Sigmoid colon (tissue), 7 donors: ENCODE measurements around the gene DTD1. TPM values are rescaled to one million over a fixed set of nuclear protein-coding genes. Genes with fewer than 3 reads are reported as not detected.
A peak's percentile ranks its signal among the peaks of the same experiment; 100 is the strongest.

Experiments
- DNase-seq: peaks from one replicate; pipeline ENCODE4 v3.0.0-alpha.2; 2019
- H3K27ac ChIP-seq, 4 donors: fragments of 200-600 bp; sonication (generic); one replicate each; pipeline ENCODE4 v1.5.1; 2016 to 2019; ENCODE audit warnings: mild to moderate bottlenecking in 1 of 4
- H3K27me3 ChIP-seq, 3 donors: fragments of 200-600 bp; sonication (generic); one replicate each; pipeline ENCODE4 v1.5.1; 2019; ENCODE audit warnings: mild to moderate bottlenecking in 1 of 3
- H3K36me3 ChIP-seq, 4 donors: fragments of 200-600 bp; sonication (generic); one replicate each; pipeline ENCODE4 v1.5.1; 2016 to 2019
- H3K4me1 ChIP-seq, 4 donors: fragments of 200-600 bp; sonication (generic); one replicate each; pipeline ENCODE4 v1.5.1; 2017 to 2019
- H3K4me3 ChIP-seq, 4 donors: fragments of 200-600 bp; sonication (generic); one replicate each; pipeline ENCODE4 v1.5.1; 2017 to 2019; ENCODE audit warnings: mild to moderate bottlenecking in 2 of 4, moderate library complexity in 1 of 4
- H3K9me3 ChIP-seq, 4 donors: fragments of 200-600 bp in 3 of 4; sonication (generic) in 3 of 4; one replicate each; pipeline versions ENCODE4 v1.5.1 to v1.6.1; 2013 to 2019
- CTCF ChIP-seq, 4 experiments: fragments of 450-650 bp in 3 of 4; fragments of 200-600 bp in 1 of 4; IDR thresholded peaks; one replicate each; pipeline ENCODE4 v1.5.1; 2016 to 2019; ENCODE audit warnings: antibody characterized with exemption in 4 of 4, mild to moderate bottlenecking in 3 of 4, moderate library complexity in 2 of 4
- EP300 ChIP-seq, 4 donors: sonication (generic); formaldehyde crosslinking; IDR thresholded peaks; one replicate each; pipeline ENCODE4 v1.6.1; 2017; ENCODE audit warnings: antibody characterized with exemption in 4 of 4
- POLR2A ChIP-seq, 2 donors: fragments of 450-650 bp; IDR thresholded peaks; one replicate each; pipeline ENCODE4 v1.6.1; 2016; ENCODE audit warnings: antibody characterized with exemption in 2 of 2, mild to moderate bottlenecking in 2 of 2, moderate library complexity in 2 of 2
- POLR2AphosphoS5 ChIP-seq, 4 donors: sonication (generic); formaldehyde crosslinking; IDR thresholded peaks; one replicate each; pipeline ENCODE4 v1.6.1; 2017; ENCODE audit warnings: antibody characterized with exemption in 4 of 4
- WGBS, 2 donors: extraction: QIAGEN DNeasy Blood & Tissue Kit; methylation state at CpG; one replicate each; pipeline ENCODE4 v1.1.7; 2013; 5-methylcytosine and 5-hydroxymethylcytosine counted together
- intact Hi-C: fragments of 100-400 bp; cut with DNase I; formaldehyde crosslinking; loops from one replicate; pipeline ENCODE4 v1.15.1; 2023
- polyA plus RNA-seq, 3 donors: library from polyadenylated mRNA; stranded (reverse); fragments of 200-250 nt; gene quantifications; one replicate each; pipeline ENCODE4 v1.2.3, GENCODE V29; 2013
- total RNA-seq, 4 donors: library from RNA; depleted of rRNA; stranded (reverse); fragments of >200 nt; gene quantifications; one replicate each; pipeline ENCODE4 v1.1.0, GENCODE V29; 2016
- donor health status: healthy with polysubstance abuse.
- donor health status: Bipolar disorder and iron deficiency.
- donor health status: healthy.

Gene DTD1
- total and polyA plus RNA-seq, 7 donors, result 11.6 to 22.9 (median 18.9) TPM

DNA sequence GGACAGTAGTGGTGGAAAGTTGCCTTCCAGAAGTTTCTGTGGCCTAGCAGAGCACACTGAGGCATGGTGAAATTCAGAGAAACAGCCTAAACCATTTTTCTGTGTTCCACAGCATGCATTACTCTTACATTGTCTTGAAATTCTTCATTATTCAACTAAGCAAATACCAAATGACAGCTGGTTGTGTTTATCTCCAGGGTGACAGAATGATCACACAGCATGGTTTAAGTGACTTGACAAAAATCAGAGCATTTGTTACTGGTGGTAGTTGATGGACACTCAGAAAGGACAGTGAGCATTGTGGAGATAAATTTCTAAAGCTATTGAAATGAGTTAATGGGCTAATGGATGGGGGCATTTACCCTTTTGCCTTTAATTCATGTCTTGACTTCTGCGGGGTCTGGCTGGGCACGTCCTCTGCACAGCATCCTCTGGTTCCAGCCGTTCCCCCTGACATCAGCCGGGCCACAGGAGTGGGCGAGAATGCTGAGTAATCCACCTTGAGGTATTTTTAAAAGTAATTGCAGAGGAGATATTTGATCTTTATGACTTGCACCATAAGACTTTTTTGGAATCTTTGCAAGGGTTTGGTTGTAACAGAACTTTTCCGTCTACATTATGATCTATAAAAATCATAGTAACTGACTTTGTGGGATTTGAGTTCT lies 146.8 kb downstream of the DTD1 start:
- Histone ChIP-seq H3K4me3 (no peak overlapping the region), H3K27ac (no peak overlapping the region), H3K36me3 (no peaks in the 10 kb centered on the region), H3K27me3 (no peaks in the 10 kb centered on the region), H3K4me1 (peaks cover 0 to 19% (median 7%) of the 10 kb centered on the region in 4 donors), H3K9me3 (no peaks in the 10 kb centered on the region)
- 96 to 97% methylated on average over 6 of the region's 6 CpGs for WGBS, 2 donors
- intact Hi-C loops, result no loop called here
- no peak for DNase-seq
- TF ChIP-seq POLR2AphosphoS5 (IDR thresholded peaks at IDR 0.05), result no peak
- TF ChIP-seq CTCF (IDR thresholded peaks at IDR 0.05), result no peak
- TF ChIP-seq EP300 (IDR thresholded peaks at IDR 0.05), result no peak
- no peak for TF ChIP-seq POLR2A (IDR thresholded peaks at IDR 0.05)

DNA sequence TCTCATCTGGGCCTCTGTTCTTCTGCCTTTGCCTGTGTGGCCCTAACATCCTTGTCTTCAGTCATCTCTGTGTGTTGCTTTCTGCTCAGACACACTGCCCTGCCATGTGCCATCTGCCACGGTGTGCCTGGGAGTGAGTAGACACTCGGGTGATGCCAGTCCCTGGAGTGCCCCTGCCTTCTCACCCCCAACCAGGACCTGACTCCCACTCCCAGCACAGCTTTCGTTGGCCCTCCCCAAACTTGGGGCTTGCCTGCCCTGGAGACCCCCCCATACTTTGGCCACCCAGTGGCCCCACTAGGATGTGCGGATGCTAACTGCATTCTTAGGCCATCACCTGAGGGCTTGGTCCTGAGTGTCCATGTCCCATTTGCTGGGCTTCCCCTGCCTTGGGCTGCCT lies 149.3 kb downstream of the DTD1 start:
- H3K4me1 ChIP-seq, result peaks cover 0 to 22% (median 8%) of the 10 kb centered on the region in 4 donors
- no peaks in the 10 kb centered on the region for H3K27me3 ChIP-seq
- H3K36me3 ChIP-seq, result no peaks in the 10 kb centered on the region
- no peaks in the 10 kb centered on the region for H3K9me3 ChIP-seq
- no peak for DNase-seq
- intact Hi-C loops, result no loop called here
- WGBS, 2 donors, result 97% methylated on average over 4 of the region's 4 CpGs
- TF ChIP-seq POLR2AphosphoS5 (IDR thresholded peaks at IDR 0.05), result no peak
- TF ChIP-seq CTCF (IDR thresholded peaks at IDR 0.05), result no peak
- no peak for TF ChIP-seq EP300 (IDR thresholded peaks at IDR 0.05)
- TF ChIP-seq POLR2A (IDR thresholded peaks at IDR 0.05), result no peak
- no peak overlapping the region for H3K4me3 ChIP-seq
- no peak overlapping the region for H3K27ac ChIP-seq

DNA sequence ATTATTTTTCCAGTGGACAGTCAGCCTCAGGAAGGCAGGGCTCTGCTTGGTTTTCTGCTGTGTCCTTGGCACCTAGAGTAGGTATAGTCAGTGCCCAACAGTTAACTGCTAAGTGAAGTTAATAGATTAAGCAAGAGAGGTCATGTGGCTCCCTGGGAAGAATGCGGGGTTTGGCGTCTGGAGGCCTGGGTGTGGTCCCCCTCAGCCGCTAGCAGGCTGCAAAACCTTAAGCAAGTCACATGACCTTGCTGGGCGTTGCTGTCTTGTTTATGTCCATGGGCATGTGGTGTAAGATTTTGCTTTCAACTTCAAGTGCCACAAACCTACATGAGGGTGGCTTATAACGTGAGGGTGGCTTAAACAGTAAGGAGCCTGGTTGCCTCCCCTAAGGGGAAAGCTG lies 150.2 kb downstream of the DTD1 start:
- H3K27ac ChIP-seq, result peak overlapping the region in 3 of 4 donors; percentile 17 to 65 (median 57)
- no peak overlapping the region for H3K4me3 ChIP-seq
- intact Hi-C loops, result no loop called here
- 44 to 52% methylated on average over 5 of the region's 5 CpGs for WGBS, 2 donors
- H3K27me3 ChIP-seq, result no peaks in the 10 kb centered on the region
- no peaks in the 10 kb centered on the region for H3K36me3 ChIP-seq
- TF ChIP-seq POLR2AphosphoS5 (IDR thresholded peaks at IDR 0.05) (no peak), EP300 (IDR thresholded peaks at IDR 0.05) (no peak), POLR2A (IDR thresholded peaks at IDR 0.05) (no peak), CTCF (IDR thresholded peaks at IDR 0.05) (no peak)
- no peaks in the 10 kb centered on the region for H3K9me3 ChIP-seq
- no peak for DNase-seq
- peaks cover 0 to 22% (median 8%) of the 10 kb centered on the region in 4 donors for H3K4me1 ChIP-seq

- no peaks in the 10 kb centered on the region for H3K36me3 ChIP-seq
- intact Hi-C loops, result no loop called here
- no peaks in the 10 kb centered on the region for H3K9me3 ChIP-seq
- DNase-seq, result no peak
- H3K27ac ChIP-seq, result peak overlapping the region in 3 of 4 donors; percentile 57 to 65 (median 59)
- no peak for TF ChIP-seq CTCF (IDR thresholded peaks at IDR 0.05)
- no peak for TF ChIP-seq EP300 (IDR thresholded peaks at IDR 0.05)
- no peak for TF ChIP-seq POLR2AphosphoS5 (IDR thresholded peaks at IDR 0.05)
- no peak for TF ChIP-seq POLR2A (IDR thresholded peaks at IDR 0.05)
- no peak overlapping the region for H3K4me3 ChIP-seq
- no peaks in the 10 kb centered on the region for H3K27me3 ChIP-seq
- WGBS, 2 donors, result 97 to 100% methylated on average over 2 of the region's 2 CpGs
- peaks cover 0 to 22% (median 8%) of the 10 kb centered on the region in 4 donors for H3K4me1 ChIP-seq
Observed at GRCh38 chr20:18738888-18739287, 151.0 kb downstream of the DTD1 start.
